Measurements from ENCODE around the gene AKIRIN2.

AKIRIN2 gene

GRCh38 chr6:87682310-87682709 is 19.7 kb downstream of the AKIRIN2 start:
- H3K4me1 ChIP-seq (ENCODE audit: insufficient read depth, low read length): peaks cover 9% of the 10 kb centered on the region
- H3K36me3 ChIP-seq (ENCODE audit: insufficient read depth, low read length): peaks cover 12% of the 10 kb centered on the region
- no peak overlapping the region for H3K4me3 ChIP-seq (ENCODE audit: low read depth in 1 of 2, low read length in 2 of 2)
- H3K9me3 ChIP-seq (ENCODE audit: low read length): no peaks in the 10 kb centered on the region
- no peak overlapping the region for H3K9ac ChIP-seq (ENCODE audit: low read length)
- H3K27ac ChIP-seq (ENCODE audit: low read depth, low read length): no peak overlapping the region
- no peaks in the 10 kb centered on the region for H3K27me3 ChIP-seq (ENCODE audit: control insufficient read depth in 1 of 2, insufficient read depth in 2 of 2, low read length in 2 of 2)

- Histone ChIP-seq H3K36me3 (ENCODE audit: insufficient read depth, low read length) (peaks cover 20% of the 10 kb centered on the region), H3K27me3 (ENCODE audit: control insufficient read depth in 1 of 2, insufficient read depth in 2 of 2, low read length in 2 of 2) (no peaks in the 10 kb centered on the region), H3K27ac (ENCODE audit: low read depth, low read length) (no peak overlapping the region), H3K4me3 (ENCODE audit: low read depth in 1 of 2, low read length in 2 of 2) (no peak overlapping the region), H3K9me3 (ENCODE audit: low read length) (no peaks in the 10 kb centered on the region), H3K4me1 (ENCODE audit: insufficient read depth, low read length) (no peaks in the 10 kb centered on the region), H3K9ac (ENCODE audit: low read length) (no peak overlapping the region)
Measured at GRCh38 chr6:87675004-87675681, 26.9 kb downstream of the AKIRIN2 start.

GRCh38 chr6:87674290-87674689 is 27.7 kb downstream of the AKIRIN2 start:
- Histone ChIP-seq H3K4me1 (ENCODE audit: insufficient read depth, low read length) (no peaks in the 10 kb centered on the region), H3K4me3 (ENCODE audit: low read depth in 1 of 2, low read length in 2 of 2) (no peak overlapping the region), H3K9ac (ENCODE audit: low read length) (no peak overlapping the region), H3K27ac (ENCODE audit: low read depth, low read length) (no peak overlapping the region), H3K9me3 (ENCODE audit: low read length) (no peaks in the 10 kb centered on the region), H3K27me3 (ENCODE audit: control insufficient read depth in 1 of 2, insufficient read depth in 2 of 2, low read length in 2 of 2) (no peaks in the 10 kb centered on the region), H3K36me3 (ENCODE audit: insufficient read depth, low read length) (peaks cover 20% of the 10 kb centered on the region)

GRCh38 chr6:87673237-87673636 is 28.8 kb downstream of the AKIRIN2 start:
- no peaks in the 10 kb centered on the region for H3K9me3 ChIP-seq (ENCODE audit: low read length)
- no peaks in the 10 kb centered on the region for H3K27me3 ChIP-seq (ENCODE audit: control insufficient read depth in 1 of 2, insufficient read depth in 2 of 2, low read length in 2 of 2)
- no peak overlapping the region for H3K27ac ChIP-seq (ENCODE audit: low read depth, low read length)
- H3K36me3 ChIP-seq (ENCODE audit: insufficient read depth, low read length): peaks cover 20% of the 10 kb centered on the region
- no peaks in the 10 kb centered on the region for H3K4me1 ChIP-seq (ENCODE audit: insufficient read depth, low read length)
- no peak overlapping the region for H3K9ac ChIP-seq (ENCODE audit: low read length)
- no peak overlapping the region for H3K4me3 ChIP-seq (ENCODE audit: low read depth in 1 of 2, low read length in 2 of 2)

GRCh38 chr6:87672641-87673040 is 29.4 kb downstream of the AKIRIN2 start:
- Histone ChIP-seq H3K27me3 (ENCODE audit: control insufficient read depth in 1 of 2, insufficient read depth in 2 of 2, low read length in 2 of 2) (no peaks in the 10 kb centered on the region), H3K9me3 (ENCODE audit: low read length) (no peaks in the 10 kb centered on the region), H3K36me3 (ENCODE audit: insufficient read depth, low read length) (peaks cover 15% of the 10 kb centered on the region), H3K27ac (ENCODE audit: low read depth, low read length) (no peak overlapping the region), H3K9ac (ENCODE audit: low read length) (no peak overlapping the region), H3K4me1 (ENCODE audit: insufficient read depth, low read length) (no peaks in the 10 kb centered on the region), H3K4me3 (ENCODE audit: low read depth in 1 of 2, low read length in 2 of 2) (no peak overlapping the region)

GRCh38 chr6:87671555-87672029 is 30.4 kb downstream of the AKIRIN2 start:
- no peaks in the 10 kb centered on the region for H3K9me3 ChIP-seq (ENCODE audit: low read length)
- H3K9ac ChIP-seq (ENCODE audit: low read length): no peak overlapping the region
- no peaks in the 10 kb centered on the region for H3K27me3 ChIP-seq (ENCODE audit: control insufficient read depth in 1 of 2, insufficient read depth in 2 of 2, low read length in 2 of 2)
- peaks cover 12% of the 10 kb centered on the region for H3K36me3 ChIP-seq (ENCODE audit: insufficient read depth, low read length)
- H3K27ac ChIP-seq (ENCODE audit: low read depth, low read length): no peak overlapping the region
- H3K4me1 ChIP-seq (ENCODE audit: insufficient read depth, low read length): no peaks in the 10 kb centered on the region
- H3K4me3 ChIP-seq (ENCODE audit: low read depth in 1 of 2, low read length in 2 of 2): no peak overlapping the region

GRCh38 chr6:87670707-87671106 is 31.3 kb downstream of the AKIRIN2 start:
- Histone ChIP-seq H3K4me3 (ENCODE audit: low read depth in 1 of 2, low read length in 2 of 2) (no peak overlapping the region), H3K36me3 (ENCODE audit: insufficient read depth, low read length) (peaks cover 7% of the 10 kb centered on the region), H3K27me3 (ENCODE audit: control insufficient read depth in 1 of 2, insufficient read depth in 2 of 2, low read length in 2 of 2) (no peaks in the 10 kb centered on the region), H3K4me1 (ENCODE audit: insufficient read depth, low read length) (no peaks in the 10 kb centered on the region), H3K9me3 (ENCODE audit: low read length) (no peaks in the 10 kb centered on the region), H3K27ac (ENCODE audit: low read depth, low read length) (no peak overlapping the region), H3K9ac (ENCODE audit: low read length) (no peak overlapping the region)

GRCh38 chr6:87669051-87669450 is 33.0 kb downstream of the AKIRIN2 start:
- H3K27ac ChIP-seq (ENCODE audit: low read depth, low read length): no peak overlapping the region

GRCh38 chr6:87668013-87668412 is 34.0 kb downstream of the AKIRIN2 start:
- no peak overlapping the region for H3K9ac ChIP-seq (ENCODE audit: low read length)
- no peaks in the 10 kb centered on the region for H3K27me3 ChIP-seq (ENCODE audit: control insufficient read depth in 1 of 2, insufficient read depth in 2 of 2, low read length in 2 of 2)
- H3K4me3 ChIP-seq (ENCODE audit: low read depth in 1 of 2, low read length in 2 of 2): no peak overlapping the region
- H3K36me3 ChIP-seq (ENCODE audit: insufficient read depth, low read length): no peaks in the 10 kb centered on the region
- peaks cover 7% of the 10 kb centered on the region for H3K4me1 ChIP-seq (ENCODE audit: insufficient read depth, low read length)
- no peaks in the 10 kb centered on the region for H3K9me3 ChIP-seq (ENCODE audit: low read length)
- no peak overlapping the region for H3K27ac ChIP-seq (ENCODE audit: low read depth, low read length)

More at GRCh38 chr6:87669051-87669450, 33.0 kb downstream of the AKIRIN2 start:
- no peaks in the 10 kb centered on the region for H3K36me3 ChIP-seq (ENCODE audit: insufficient read depth, low read length)
- H3K9me3 ChIP-seq (ENCODE audit: low read length): no peaks in the 10 kb centered on the region
- H3K4me3 ChIP-seq (ENCODE audit: low read depth in 1 of 2, low read length in 2 of 2): no peak overlapping the region
- H3K4me1 ChIP-seq (ENCODE audit: insufficient read depth, low read length): no peaks in the 10 kb centered on the region
- no peak overlapping the region for H3K9ac ChIP-seq (ENCODE audit: low read length)
- no peaks in the 10 kb centered on the region for H3K27me3 ChIP-seq (ENCODE audit: control insufficient read depth in 1 of 2, insufficient read depth in 2 of 2, low read length in 2 of 2)

- no peak overlapping the region for H3K4me3 ChIP-seq (ENCODE audit: low read depth in 1 of 2, low read length in 2 of 2)
- H3K9ac ChIP-seq (ENCODE audit: low read length): no peak overlapping the region
- H3K27ac ChIP-seq (ENCODE audit: low read depth, low read length): no peak overlapping the region
- no peaks in the 10 kb centered on the region for H3K36me3 ChIP-seq (ENCODE audit: insufficient read depth, low read length)
- peaks cover 7% of the 10 kb centered on the region for H3K4me1 ChIP-seq (ENCODE audit: insufficient read depth, low read length)
- no peaks in the 10 kb centered on the region for H3K27me3 ChIP-seq (ENCODE audit: control insufficient read depth in 1 of 2, insufficient read depth in 2 of 2, low read length in 2 of 2)
- no peaks in the 10 kb centered on the region for H3K9me3 ChIP-seq (ENCODE audit: low read length)
Measured at GRCh38 chr6:87667032-87667431, 35.0 kb downstream of the AKIRIN2 start.

- H3K27ac ChIP-seq (ENCODE audit: low read depth, low read length): no peak overlapping the region
- H3K9me3 ChIP-seq (ENCODE audit: low read length): no peaks in the 10 kb centered on the region
- no peak overlapping the region for H3K9ac ChIP-seq (ENCODE audit: low read length)
- H3K4me1 ChIP-seq (ENCODE audit: insufficient read depth, low read length): peaks cover 7% of the 10 kb centered on the region
- no peak overlapping the region for H3K4me3 ChIP-seq (ENCODE audit: low read depth in 1 of 2, low read length in 2 of 2)
- no peaks in the 10 kb centered on the region for H3K27me3 ChIP-seq (ENCODE audit: control insufficient read depth in 1 of 2, insufficient read depth in 2 of 2, low read length in 2 of 2)
- H3K36me3 ChIP-seq (ENCODE audit: insufficient read depth, low read length): no peaks in the 10 kb centered on the region
Measured at GRCh38 chr6:87664921-87665485, 37.0 kb downstream of the AKIRIN2 start.

- Histone ChIP-seq H3K27me3 (ENCODE audit: control insufficient read depth in 1 of 2, insufficient read depth in 2 of 2, low read length in 2 of 2) (no peaks in the 10 kb centered on the region), H3K27ac (ENCODE audit: low read depth, low read length) (no peak overlapping the region)
Measured at GRCh38 chr6:87663434-87663833, 38.6 kb downstream of the AKIRIN2 start.

More at GRCh38 chr6:87663434-87663833, 38.6 kb downstream of the AKIRIN2 start:
- Histone ChIP-seq H3K9ac (ENCODE audit: low read length) (no peak overlapping the region), H3K9me3 (ENCODE audit: low read length) (no peaks in the 10 kb centered on the region), H3K36me3 (ENCODE audit: insufficient read depth, low read length) (no peaks in the 10 kb centered on the region), H3K4me1 (ENCODE audit: insufficient read depth, low read length) (peaks cover 11% of the 10 kb centered on the region), H3K4me3 (ENCODE audit: low read depth in 1 of 2, low read length in 2 of 2) (no peak overlapping the region)
